ENCODE data around the gene CCND3. TPM values are rescaled to one million over a fixed set of nuclear protein-coding genes. Genes with fewer than 3 reads are reported as not detected.

Gene CCND3
- polyA plus RNA-seq, 2 of the 4 experiments (the other 2 are of a cell fraction), result 112 to 228 TPM

DNA sequence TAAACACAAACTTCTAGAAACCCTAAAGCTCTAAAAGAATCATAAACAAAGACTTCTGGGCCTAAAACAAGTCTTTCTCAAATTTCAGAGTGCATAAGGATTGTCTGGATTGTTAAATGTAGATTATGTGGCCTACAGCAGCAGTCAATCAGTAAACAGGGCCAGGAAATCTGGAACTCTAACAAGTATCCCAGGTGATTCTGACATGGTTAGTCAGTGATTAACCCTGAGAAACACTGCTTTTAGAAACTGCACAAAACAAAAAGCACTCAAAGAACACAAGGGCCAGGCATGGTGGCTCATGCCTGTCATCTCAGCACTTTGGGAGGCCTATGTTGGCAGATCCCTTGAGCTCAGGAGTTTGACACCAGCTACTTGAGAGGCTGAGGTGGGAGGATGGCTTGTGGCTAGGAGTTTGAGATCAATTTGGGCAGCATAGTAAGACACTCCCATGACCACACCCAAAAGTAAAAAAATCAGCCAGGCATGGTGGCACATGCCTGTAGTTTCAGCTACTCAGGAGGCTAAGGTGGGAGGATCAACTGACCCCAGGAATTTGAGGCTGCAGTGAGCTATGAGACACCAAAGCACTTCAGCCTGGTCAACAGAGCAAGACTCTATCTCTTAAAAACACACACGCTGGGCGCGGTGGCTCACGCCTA is 26.6 kb downstream of the CCND3 start:
- WGBS (ENCODE audit: missing lambda C conversion rate), result 87% methylated on average over 4 of the region's 4 CpGs
- ChIA-PET CTCF (interaction anchor here (0.6 to 1.3 kb wide), 6 partner anchors 13 to 811 kb away, joined by 3 to 4 read pairs (median 3); no protein-coding TSS in a partner anchor), POLR2A (no interaction called here)
- Histone ChIP-seq H3K9me3 (no peaks in the 10 kb centered on the region), H3K4me2 (peak overlapping the region; percentile 27; the same call in 1 of the 3 replicates), H3K27ac (peak overlapping the region; percentile 20 to 72; a peak in 4 of 6 replicates), H3K4me3 (no peak overlapping the region), H3K4me1 (peaks cover 39% of the 10 kb centered on the region)
- TF ChIP-seq RARB (CRISPR knock-in tag; IDR thresholded peaks at IDR 0.05), result no peak
- TF ChIP-seq JUNB (IDR thresholded peaks at IDR 0.05), result no peak
- TF ChIP-seq CBX2 (IDR thresholded peaks at IDR 0.05; ENCODE audit: borderline replicate concordance, low read depth), result no peak
- TF ChIP-seq RNF2 (IDR thresholded peaks at IDR 0.05; ENCODE audit: borderline replicate concordance, low read depth), result no peak
- TF ChIP-seq BHLHE40 (IDR thresholded peaks at IDR 0.05; ENCODE audit: low read depth, low read length), result no peak
- no peak for FAIRE-seq
- no peak for DNase-seq (ENCODE audit: low read depth in 1 of 2, low spot score in 1 of 2)
- no peak for ATAC-seq

DNA sequence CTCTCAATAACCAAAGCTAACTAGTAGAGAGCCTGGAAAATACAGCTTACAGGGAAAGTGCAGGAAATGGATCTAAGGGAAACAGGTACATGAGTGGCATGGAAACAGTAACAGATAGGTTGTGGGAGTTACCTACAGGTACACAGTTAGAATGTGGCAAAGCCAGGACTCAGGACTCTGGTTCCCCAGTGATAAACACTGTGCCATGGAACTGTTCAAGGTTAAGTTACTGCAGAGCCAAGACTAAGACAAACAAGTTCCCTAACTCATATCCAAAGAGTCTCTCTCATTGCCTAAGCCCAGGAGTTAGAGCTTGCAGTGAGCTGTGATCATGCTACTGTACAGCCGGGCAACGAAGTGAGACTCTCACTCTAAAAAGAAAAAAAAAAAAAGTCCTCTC is 27.3 kb downstream of the CCND3 start:
- ChIA-PET POLR2A (no interaction called here), CTCF (interaction anchor here (0.6 to 1.2 kb wide), 4 partner anchors 13 to 811 kb away, joined by 3 to 4 read pairs (median 3); no protein-coding TSS in a partner anchor)
- Histone ChIP-seq H3K27ac (peak overlapping the region in 1 of 2 experiments; percentile 72; a peak in 2 of 6 replicates), H3K9me3 (no peaks in the 10 kb centered on the region), H3K4me1 (peaks cover 33% of the 10 kb centered on the region), H3K4me3 (no peak overlapping the region), H3K4me2 (no peak overlapping the region)
- TF ChIP-seq, protein P1, sequence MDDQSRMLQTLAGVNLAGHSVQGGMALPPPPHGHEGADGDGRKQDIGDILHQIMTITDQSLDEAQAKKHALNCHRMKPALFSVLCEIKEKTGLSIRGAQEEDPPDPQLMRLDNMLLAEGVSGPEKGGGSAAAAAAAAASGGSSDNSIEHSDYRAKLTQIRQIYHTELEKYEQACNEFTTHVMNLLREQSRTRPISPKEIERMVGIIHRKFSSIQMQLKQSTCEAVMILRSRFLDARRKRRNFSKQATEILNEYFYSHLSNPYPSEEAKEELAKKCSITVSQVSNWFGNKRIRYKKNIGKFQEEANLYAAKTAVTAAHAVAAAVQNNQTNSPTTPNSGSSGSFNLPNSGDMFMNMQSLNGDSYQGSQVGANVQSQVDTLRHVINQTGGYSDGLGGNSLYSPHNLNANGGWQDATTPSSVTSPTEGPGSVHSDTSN (IDR thresholded peaks at IDR 0.05), result no peak
- no peak for TF ChIP-seq JUN (IDR thresholded peaks at IDR 0.05)
- no peak for TF ChIP-seq MAFK (IDR thresholded peaks at IDR 0.05; ENCODE audit: partially characterized antibody)
- no peak for TF ChIP-seq CHD2 (IDR thresholded peaks at IDR 0.05; ENCODE audit: low read length, partially characterized antibody)
- TF ChIP-seq FOXS1 (CRISPR knock-in tag; IDR thresholded peaks at IDR 0.05), result no peak
- TF ChIP-seq EP300 (IDR thresholded peaks at IDR 0.05), result no peak
- TF ChIP-seq BHLHE40 (IDR thresholded peaks at IDR 0.05; ENCODE audit: low read depth, low read length), result no peak
- no peak for TF ChIP-seq TP53 (CRISPR knock-in tag; IDR thresholded peaks at IDR 0.05)
- TF ChIP-seq POLR2A (IDR thresholded peaks at IDR 0.05; ENCODE audit: low read length), result no peak
- TF ChIP-seq RAD21 (conservative IDR thresholded peaks at IDR 0.05 in 1 of 2, IDR thresholded peaks at IDR 0.05 in 1 of 2), result no peak
- TF ChIP-seq CBX8 (IDR thresholded peaks at IDR 0.05), result no peak
- TF ChIP-seq FOSL2 (IDR thresholded peaks at IDR 0.05), result no peak
- no peak for TF ChIP-seq FOSL2 (CRISPR knock-in tag; IDR thresholded peaks at IDR 0.05)
- TF ChIP-seq RNF2 (IDR thresholded peaks at IDR 0.05; ENCODE audit: borderline replicate concordance, low read depth), result no peak
- no peak for TF ChIP-seq NR3C1 (IDR thresholded peaks at IDR 0.05)
- no peak for TF ChIP-seq EHF (CRISPR knock-in tag; IDR thresholded peaks at IDR 0.05)
- TF ChIP-seq, protein P2, sequence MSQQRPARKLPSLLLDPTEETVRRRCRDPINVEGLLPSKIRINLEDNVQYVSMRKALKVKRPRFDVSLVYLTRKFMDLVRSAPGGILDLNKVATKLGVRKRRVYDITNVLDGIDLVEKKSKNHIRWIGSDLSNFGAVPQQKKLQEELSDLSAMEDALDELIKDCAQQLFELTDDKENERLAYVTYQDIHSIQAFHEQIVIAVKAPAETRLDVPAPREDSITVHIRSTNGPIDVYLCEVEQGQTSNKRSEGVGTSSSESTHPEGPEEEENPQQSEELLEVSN (IDR thresholded peaks at IDR 0.05; ENCODE audit: borderline replicate concordance, low read depth), result no peak
- no peak for TF ChIP-seq KDM5A (IDR thresholded peaks at IDR 0.05)
- TF ChIP-seq, protein P3, sequence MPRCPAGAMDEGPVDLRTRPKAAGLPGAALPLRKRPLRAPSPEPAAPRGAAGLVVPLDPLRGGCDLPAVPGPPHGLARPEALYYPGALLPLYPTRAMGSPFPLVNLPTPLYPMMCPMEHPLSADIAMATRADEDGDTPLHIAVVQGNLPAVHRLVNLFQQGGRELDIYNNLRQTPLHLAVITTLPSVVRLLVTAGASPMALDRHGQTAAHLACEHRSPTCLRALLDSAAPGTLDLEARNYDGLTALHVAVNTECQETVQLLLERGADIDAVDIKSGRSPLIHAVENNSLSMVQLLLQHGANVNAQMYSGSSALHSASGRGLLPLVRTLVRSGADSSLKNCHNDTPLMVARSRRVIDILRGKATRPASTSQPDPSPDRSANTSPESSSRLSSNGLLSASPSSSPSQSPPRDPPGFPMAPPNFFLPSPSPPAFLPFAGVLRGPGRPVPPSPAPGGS (IDR thresholded peaks at IDR 0.05), result no peak
- DNase-seq (ENCODE audit: low read depth in 1 of 2, low spot score in 1 of 2), result no peak
- ATAC-seq, result no peak
- no peak for FAIRE-seq
- 100% methylated on average over 2 of the region's 2 CpGs for WGBS (ENCODE audit: missing lambda C conversion rate)

DNA sequence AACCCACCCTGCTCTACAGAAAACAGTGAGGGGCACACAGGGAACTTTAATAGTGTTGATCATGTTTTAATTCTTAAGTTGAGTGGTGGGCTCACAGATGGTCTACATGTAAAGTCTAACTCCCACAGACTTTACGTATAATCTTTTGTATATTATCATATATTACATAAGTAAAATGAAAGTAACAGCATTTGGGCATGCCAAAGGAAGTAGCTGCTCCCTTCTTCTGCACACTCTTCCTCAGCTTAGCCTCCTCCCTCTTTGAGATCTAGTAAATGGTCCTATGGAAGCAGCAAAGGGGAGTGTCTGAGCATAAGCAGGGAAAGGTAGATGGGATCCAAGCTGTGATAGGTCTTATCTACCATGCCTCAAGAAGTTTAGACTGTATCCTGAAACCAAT is 31.9 kb downstream of the CCND3 start:
- POLR2A ChIA-PET, result no interaction called here
- FAIRE-seq, result no peak

More for the DNA sequence above, 31.9 kb downstream of the CCND3 start:
- CTCF ChIA-PET, result interaction anchor here (1.3 kb wide), 1 partner anchor 11 kb away, joined by 7 read pairs; the partner anchor contains the start of genes BYSL and MED20
- 96% methylated on average over 1 of the region's 1 CpG for WGBS (ENCODE audit: missing lambda C conversion rate)
- H3K9me3 ChIP-seq, result no peaks in the 10 kb centered on the region
- no peak overlapping the region for H3K27ac ChIP-seq
- no peak for TF ChIP-seq HDAC2 (IDR thresholded peaks at IDR 0.05)
- no peak for TF ChIP-seq CBX2 (IDR thresholded peaks at IDR 0.05; ENCODE audit: borderline replicate concordance, low read depth)
- TF ChIP-seq, protein P4, sequence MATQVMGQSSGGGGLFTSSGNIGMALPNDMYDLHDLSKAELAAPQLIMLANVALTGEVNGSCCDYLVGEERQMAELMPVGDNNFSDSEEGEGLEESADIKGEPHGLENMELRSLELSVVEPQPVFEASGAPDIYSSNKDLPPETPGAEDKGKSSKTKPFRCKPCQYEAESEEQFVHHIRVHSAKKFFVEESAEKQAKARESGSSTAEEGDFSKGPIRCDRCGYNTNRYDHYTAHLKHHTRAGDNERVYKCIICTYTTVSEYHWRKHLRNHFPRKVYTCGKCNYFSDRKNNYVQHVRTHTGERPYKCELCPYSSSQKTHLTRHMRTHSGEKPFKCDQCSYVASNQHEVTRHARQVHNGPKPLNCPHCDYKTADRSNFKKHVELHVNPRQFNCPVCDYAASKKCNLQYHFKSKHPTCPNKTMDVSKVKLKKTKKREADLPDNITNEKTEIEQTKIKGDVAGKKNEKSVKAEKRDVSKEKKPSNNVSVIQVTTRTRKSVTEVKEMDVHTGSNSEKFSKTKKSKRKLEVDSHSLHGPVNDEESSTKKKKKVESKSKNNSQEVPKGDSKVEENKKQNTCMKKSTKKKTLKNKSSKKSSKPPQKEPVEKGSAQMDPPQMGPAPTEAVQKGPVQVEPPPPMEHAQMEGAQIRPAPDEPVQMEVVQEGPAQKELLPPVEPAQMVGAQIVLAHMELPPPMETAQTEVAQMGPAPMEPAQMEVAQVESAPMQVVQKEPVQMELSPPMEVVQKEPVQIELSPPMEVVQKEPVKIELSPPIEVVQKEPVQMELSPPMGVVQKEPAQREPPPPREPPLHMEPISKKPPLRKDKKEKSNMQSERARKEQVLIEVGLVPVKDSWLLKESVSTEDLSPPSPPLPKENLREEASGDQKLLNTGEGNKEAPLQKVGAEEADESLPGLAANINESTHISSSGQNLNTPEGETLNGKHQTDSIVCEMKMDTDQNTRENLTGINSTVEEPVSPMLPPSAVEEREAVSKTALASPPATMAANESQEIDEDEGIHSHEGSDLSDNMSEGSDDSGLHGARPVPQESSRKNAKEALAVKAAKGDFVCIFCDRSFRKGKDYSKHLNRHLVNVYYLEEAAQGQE (IDR thresholded peaks at IDR 0.05), result no peak
- H3K4me3 ChIP-seq, result no peak overlapping the region
- H3K4me1 ChIP-seq, result no peaks in the 10 kb centered on the region
- DNase-seq (ENCODE audit: low read depth in 1 of 2, low spot score in 1 of 2) (no peak), ATAC-seq (no peak)
- H3K4me2 ChIP-seq, result no peak overlapping the region

Measured in A549 (cell line).